Type B pancreatic cell (in vitro differentiated cells): ENCODE results near the gene POP5. TPM values are rescaled to one million over a fixed set of nuclear protein-coding genes. Genes with fewer than 3 reads are reported as not detected.
A peak's percentile ranks its signal among the peaks of the same experiment; 100 is the strongest.
"Not testable (repeated sequence)": the region's sequence is repeated elsewhere in the genome, so short reads cannot be mapped to it uniquely, and the experiment has no call there.

Experiments
- DNase-seq: peaks from one replicate; pipeline ENCODE4 v3.0.0; 2021; ENCODE audit warnings: mixed read lengths; ENCODE audit not compliant: unreplicated experiment; ENCODE audit errors: extremely low spot score
- H3K27ac Mint-ChIP-seq: 2 replicates; pipeline ENCODE4 v1.8.0; 2021; ENCODE audit warnings: mild to moderate bottlenecking, mixed read lengths
- H3K27me3 Mint-ChIP-seq: 2 replicates; pipeline ENCODE4 v1.8.0; 2021; ENCODE audit warnings: mixed read lengths
- H3K36me3 Mint-ChIP-seq: 2 replicates; pipeline ENCODE4 v1.8.0; 2021; ENCODE audit warnings: mixed read lengths
- H3K4me1 Mint-ChIP-seq: one replicate; pipeline ENCODE4 v1.8.0; 2021; ENCODE audit warnings: mixed read lengths; ENCODE audit not compliant: unreplicated experiment
- H3K4me3 Mint-ChIP-seq: 2 replicates; pipeline ENCODE4 v1.8.0; 2021; ENCODE audit warnings: mild to moderate bottlenecking, mixed read lengths
- H3K9me3 Mint-ChIP-seq: 2 replicates; pipeline ENCODE4 v1.8.0; 2021; ENCODE audit warnings: mixed read lengths
- CTCF ChIP-seq: fragments of 200-600 bp; sonication (generic); conservative IDR thresholded peaks from 2 replicates; pipeline ENCODE4 v1.5.0; 2021; ENCODE audit warnings: antibody characterized with exemption, mild to moderate bottlenecking
- total RNA-seq: library from RNA; stranded (reverse); gene quantifications from 2 replicates; pipeline ENCODE4 v1.2.1, GENCODE V29; 2021; ENCODE audit warnings: low replicate concordance

The POP5 gene
- total RNA-seq, 1 donor from 2014 or later, result 55.2 TPM

- no peak for DNase-seq
- no peaks in the 10 kb centered on the region for H3K9me3 Mint-ChIP-seq
- peaks cover 4% of the 10 kb centered on the region for H3K36me3 Mint-ChIP-seq
- H3K4me1 Mint-ChIP-seq, result peaks cover 33% of the 10 kb centered on the region
- no peak for TF ChIP-seq CTCF
- no peaks in the 10 kb centered on the region for H3K27me3 Mint-ChIP-seq
- no peak overlapping the region for H3K27ac Mint-ChIP-seq
- peak overlapping the region; percentile 11 for H3K4me3 Mint-ChIP-seq
Observed at GRCh38 chr12:120532701-120533238, 48.4 kb downstream of the POP5 start.

- Mint-ChIP-seq H3K27ac (peak overlapping the region; percentile 99), H3K4me1 (peaks cover 20% of the 10 kb centered on the region)
- not testable (repeated sequence) for H3K4me3 Mint-ChIP-seq
Observed at GRCh38 chr12:120530418-120530761, 50.8 kb downstream of the POP5 start.

GRCh38 chr12:120529641-120530417 is 51.4 kb downstream of the POP5 start:
- no peaks in the 10 kb centered on the region for H3K9me3 Mint-ChIP-seq
- no peaks in the 10 kb centered on the region for H3K27me3 Mint-ChIP-seq
- peaks cover 20% of the 10 kb centered on the region for H3K4me1 Mint-ChIP-seq
- no peaks in the 10 kb centered on the region for H3K36me3 Mint-ChIP-seq
- H3K4me3 Mint-ChIP-seq, result peak overlapping the region; percentile 100
- DNase-seq, result no peak
- peak overlapping the region; percentile 99 for H3K27ac Mint-ChIP-seq
- TF ChIP-seq CTCF, result no peak

More at GRCh38 chr12:120530418-120530761, 50.8 kb downstream of the POP5 start:
- not testable (repeated sequence) for DNase-seq, H3K27me3 Mint-ChIP-seq, H3K36me3 Mint-ChIP-seq, H3K9me3 Mint-ChIP-seq

GRCh38 chr12:120528861-120529525 is 52.2 kb downstream of the POP5 start, which contains the start of gene COQ5:
Gene COQ5, minus strand, starts transcription at chr12:120529158. Its CDS starts 17 bp downstream, at chr12:120529141.
- peak; percentile 90 for DNase-seq
- peaks cover 20% of the 10 kb centered on the region for H3K4me1 Mint-ChIP-seq
- TF ChIP-seq CTCF, result no peak
- H3K27me3 Mint-ChIP-seq, result no peaks in the 10 kb centered on the region
- no peaks in the 10 kb centered on the region for H3K36me3 Mint-ChIP-seq
- H3K9me3 Mint-ChIP-seq, result no peaks in the 10 kb centered on the region
- peak within 1 kb of the TSS; percentile 100 for H3K4me3 Mint-ChIP-seq
- H3K27ac Mint-ChIP-seq, result peak within 1 kb of the TSS; percentile 99

Other genes starting within 250 kb of the POP5 start
- 22.0 and 71.7 TPM in 2 replicates for gene MSI1, start 212.2 kb downstream of the POP5 start, total RNA-seq
- 400 and 501 TPM in 2 replicates for gene COX6A1, start 143.3 kb downstream of the POP5 start, total RNA-seq
- gene TRIAP1, start 135.0 kb downstream of the POP5 start, total RNA-seq, result 46.6 and 65.2 TPM in 2 replicates
- gene GATC, start 135.0 kb downstream of the POP5 start, total RNA-seq, result 27.7 and 33.9 TPM in 2 replicates
- gene SRSF9, start 111.7 kb downstream of the POP5 start, total RNA-seq, result 226 and 248 TPM in 2 replicates
- gene DYNLL1, start 85.3 kb downstream of the POP5 start, total RNA-seq, result 403 and 451 TPM in 2 replicates
- 28.7 and 35.6 TPM in 2 replicates for gene COQ5, start 52.2 kb downstream of the POP5 start, total RNA-seq
- 162 and 188 TPM in 2 replicates for gene RNF10, start 47.0 kb downstream of the POP5 start, total RNA-seq
- gene CABP1, start 59.2 kb upstream of the POP5 start, total RNA-seq, result 0.26 and 0.56 TPM in 2 replicates
- gene MLEC, start 105.7 kb upstream of the POP5 start, total RNA-seq, result 168 and 172 TPM in 2 replicates
- 39.2 and 57.2 TPM in 2 replicates for gene UNC119B, start 129.1 kb upstream of the POP5 start, total RNA-seq
- gene ACADS, start 144.4 kb upstream of the POP5 start, total RNA-seq, result 12.1 and 16.4 TPM in 2 replicates